SK-N-SH treated with all-trans-retinoic acid at 6 μM for 48 hours (cell line): ENCODE measurements around the gene FH.

Source experiments
- TOX ChIP-seq: fragments of 250-450 bp; sonication (Bioruptor Pico); IDR thresholded peaks from 2 replicates; pipeline ENCODE4 v1.8.0; 2021; ENCODE audit warnings: mild to moderate bottlenecking, moderate library complexity, borderline replicate concordance
- ZFP30 ChIP-seq: fragments of 450-650 bp; formaldehyde crosslinking; IDR thresholded peaks from 2 replicates; pipeline ENCODE4 v1.5.0; 2022; ENCODE audit warnings: mild to moderate bottlenecking, moderate library complexity

DNA sequence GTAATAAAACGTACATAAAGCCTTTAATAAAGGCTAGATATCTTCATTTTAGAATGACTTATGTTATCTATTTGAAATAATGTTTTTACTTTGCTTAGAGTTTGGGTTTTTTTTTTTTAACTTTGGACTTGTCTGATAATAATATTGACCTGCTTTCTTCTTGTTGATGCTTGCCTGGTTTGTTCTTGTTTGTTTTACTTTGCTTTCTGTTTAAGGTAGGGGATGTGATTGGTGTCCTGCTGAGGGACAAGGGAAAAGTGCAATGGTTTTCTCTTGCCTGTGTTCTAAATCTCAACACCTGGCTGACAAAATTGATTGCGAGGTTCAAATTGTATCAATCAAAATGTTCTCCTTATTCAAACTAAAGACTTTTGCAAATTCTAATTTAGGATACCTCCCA, 2.2 kb upstream of the FH start:
- no peak for TF ChIP-seq TOX (CRISPR knock-in tag)
- no peak for TF ChIP-seq ZFP30
